HEK293 (cell line): ENCODE data around the gene CBR1.
A peak's percentile ranks its signal among the peaks of the same experiment; 100 is the strongest.

Experiments used
- BCL11B ChIP-seq: fragments of 450-650 bp; formaldehyde crosslinking; IDR thresholded peaks from 2 replicates; pipeline ENCODE4 v1.5.1; 2016; ENCODE audit warnings: low read depth, missing biosample characterization, missing genetic modification characterization
- INSM2 ChIP-seq: fragments of 450-650 bp; formaldehyde crosslinking; IDR thresholded peaks from 2 replicates; pipeline ENCODE4 v1.5.1; 2016; ENCODE audit warnings: missing biosample characterization, missing genetic modification characterization
- KLF10 ChIP-seq: fragments of 450-650 bp; IDR thresholded peaks from 2 replicates; pipeline ENCODE4 v1.5.1; 2018; ENCODE audit warnings: missing biosample characterization, mild to moderate bottlenecking, missing genetic modification characterization
- KLF17 ChIP-seq: fragments of 450-650 bp; formaldehyde crosslinking; IDR thresholded peaks from 2 replicates; pipeline ENCODE4 v1.5.1; 2016; ENCODE audit warnings: missing biosample characterization, missing genetic modification characterization
- KLF7 ChIP-seq: fragments of 450-650 bp; formaldehyde crosslinking; IDR thresholded peaks from 2 replicates; pipeline ENCODE4 v1.5.1; 2016; ENCODE audit warnings: missing biosample characterization, missing genetic modification characterization, borderline replicate concordance
- MEIS1 ChIP-seq: sonication (generic); formaldehyde crosslinking; IDR thresholded peaks from 2 replicates; pipeline ENCODE4 v1.8.1; 2022; ENCODE audit warnings: missing genetic modification reagents, mild to moderate bottlenecking, borderline replicate concordance
- SALL2 ChIP-seq: fragments of 450-650 bp; formaldehyde crosslinking; IDR thresholded peaks from 2 replicates; pipeline ENCODE4 v1.5.0; 2017; ENCODE audit warnings: missing biosample characterization, mild to moderate bottlenecking, missing genetic modification characterization, borderline replicate concordance
- TRIM28 ChIP-seq: IDR thresholded peaks from 2 replicates; pipeline ENCODE4 v1.6.1; 2011; ENCODE audit warnings: low read length, control low read depth, borderline replicate concordance
- ZBTB20 ChIP-seq: fragments of 450-650 bp; formaldehyde crosslinking; IDR thresholded peaks from 2 replicates; pipeline ENCODE4 v1.5.1; 2016; ENCODE audit warnings: missing biosample characterization, missing genetic modification characterization
- ZBTB8A ChIP-seq: fragments of 450-650 bp; formaldehyde crosslinking; IDR thresholded peaks from 2 replicates; pipeline ENCODE4 v1.5.1; 2016; ENCODE audit warnings: missing biosample characterization, missing genetic modification characterization
- ZEB2 ChIP-seq: fragments of 450-650 bp; formaldehyde crosslinking; IDR thresholded peaks from 2 replicates; pipeline ENCODE4 v1.5.1; 2016; ENCODE audit warnings: missing biosample characterization, missing genetic modification characterization
- ZFHX2 ChIP-seq: fragments of 450-650 bp; formaldehyde crosslinking; conservative IDR thresholded peaks from 2 replicates; pipeline ENCODE4 v1.5.1; 2016; ENCODE audit warnings: missing biosample characterization, missing genetic modification characterization
- ZFP41 ChIP-seq: fragments of 450-650 bp; formaldehyde crosslinking; IDR thresholded peaks from 2 replicates; pipeline ENCODE4 v1.5.1; 2016; ENCODE audit warnings: missing biosample characterization, missing genetic modification characterization, borderline replicate concordance
- ZNF146 ChIP-seq: fragments of 450-650 bp; formaldehyde crosslinking; IDR thresholded peaks from 2 replicates; pipeline ENCODE4 v1.5.1; 2016; ENCODE audit warnings: missing biosample characterization, missing genetic modification characterization
- ZNF157 ChIP-seq: fragments of 450-650 bp; formaldehyde crosslinking; IDR thresholded peaks from 2 replicates; pipeline ENCODE4 v1.5.1; 2016; ENCODE audit warnings: missing biosample characterization, missing genetic modification characterization
- ZNF2 ChIP-seq: fragments of 450-650 bp; formaldehyde crosslinking; IDR thresholded peaks from 2 replicates; pipeline ENCODE4 v1.5.1; 2016; ENCODE audit warnings: missing biosample characterization, missing genetic modification characterization
- ZNF292 ChIP-seq: fragments of 450-650 bp; formaldehyde crosslinking; IDR thresholded peaks from 2 replicates; pipeline ENCODE4 v1.5.1; 2016; ENCODE audit warnings: low read depth, missing biosample characterization, missing genetic modification characterization, borderline replicate concordance
- ZNF311 ChIP-seq: fragments of 450-650 bp; formaldehyde crosslinking; IDR thresholded peaks from 2 replicates; pipeline ENCODE4 v1.5.1; 2017; ENCODE audit warnings: missing biosample characterization, missing genetic modification characterization, borderline replicate concordance
- ZNF341 ChIP-seq: fragments of 450-650 bp; formaldehyde crosslinking; IDR thresholded peaks from 2 replicates; pipeline ENCODE4; 2016; ENCODE audit warnings: low read depth, missing biosample characterization, missing genetic modification characterization
- ZNF366 ChIP-seq: fragments of 450-650 bp; formaldehyde crosslinking; conservative IDR thresholded peaks from 2 replicates; pipeline ENCODE4 v1.5.1; 2016; ENCODE audit warnings: missing biosample characterization, missing genetic modification characterization
- ZNF433 ChIP-seq: fragments of 450-650 bp; formaldehyde crosslinking; IDR thresholded peaks from 2 replicates; pipeline ENCODE4 v1.5.1; 2016; ENCODE audit warnings: missing biosample characterization, missing genetic modification characterization, low read depth
- ZNF473 ChIP-seq: fragments of 450-650 bp; formaldehyde crosslinking; IDR thresholded peaks from 2 replicates; pipeline ENCODE4 v1.5.1; 2017; ENCODE audit warnings: missing biosample characterization, missing genetic modification characterization
- ZNF501 ChIP-seq: fragments of 450-650 bp; formaldehyde crosslinking; IDR thresholded peaks from 2 replicates; pipeline ENCODE4 v1.5.1; 2016; ENCODE audit warnings: missing biosample characterization, missing genetic modification characterization
- ZNF518A ChIP-seq: fragments of 450-650 bp; formaldehyde crosslinking; conservative IDR thresholded peaks from 2 replicates; pipeline ENCODE4 v1.5.1; 2016; ENCODE audit warnings: low read depth, missing biosample characterization, missing genetic modification characterization
- ZNF529 ChIP-seq: fragments of 450-650 bp; formaldehyde crosslinking; IDR thresholded peaks from 2 replicates; pipeline ENCODE4 v1.5.1; 2017; ENCODE audit warnings: missing genetic modification characterization, missing biosample characterization; ENCODE audit not compliant: insufficient replicate concordance
- ZNF600 ChIP-seq: fragments of 450-650 bp; formaldehyde crosslinking; IDR thresholded peaks from 2 replicates; pipeline ENCODE4 v1.5.1; 2016; ENCODE audit warnings: missing biosample characterization, missing genetic modification characterization
- ZNF645 ChIP-seq: fragments of 450-650 bp; formaldehyde crosslinking; IDR thresholded peaks from 2 replicates; pipeline ENCODE4; 2016; ENCODE audit warnings: missing biosample characterization, missing genetic modification characterization
- ZNF654 ChIP-seq: fragments of 450-650 bp; formaldehyde crosslinking; IDR thresholded peaks from 2 replicates; pipeline ENCODE4 v1.5.1; 2016; ENCODE audit warnings: low read depth, missing biosample characterization, missing genetic modification characterization
- ZNF660 ChIP-seq: fragments of 450-650 bp; IDR thresholded peaks from 2 replicates; pipeline ENCODE4 v1.5.1; 2018; ENCODE audit warnings: missing biosample characterization, mild to moderate bottlenecking, missing genetic modification characterization
- ZNF768 ChIP-seq: fragments of 450-650 bp; formaldehyde crosslinking; IDR thresholded peaks from 2 replicates; pipeline ENCODE4 v1.5.1; 2018; ENCODE audit warnings: missing biosample characterization, mild to moderate bottlenecking, missing genetic modification characterization
- ZSCAN18 ChIP-seq: fragments of 450-650 bp; formaldehyde crosslinking; IDR thresholded peaks from 2 replicates; pipeline ENCODE4 v1.5.1; 2016; ENCODE audit warnings: missing biosample characterization, missing genetic modification characterization

Gene CBR1

GRCh38 chr21:36097427-36098181 lies 27.8 kb downstream of the CBR1 start (continued):
- TF ChIP-seq ZNF645 (tag by site-specific recombination) (no peak), KLF7 (tag by site-specific recombination) (no peak), ZNF600 (peak; percentile 43; the same call in 1 of the 2 replicates), ZNF146 (tag by site-specific recombination) (no peak), ZSCAN18 (tag by site-specific recombination) (no peak), ZBTB20 (no peak), ZNF501 (no peak), ZNF366 (tag by site-specific recombination) (peak; percentile 45; the same call in 1 of the 2 replicates), ZNF2 (tag by site-specific recombination) (no peak), ZNF529 (no peak), ZNF341 (tag by site-specific recombination) (no peak), ZNF518A (tag by site-specific recombination) (no peak), MEIS1 (CRISPR knock-in tag) (no peak), ZFHX2 (no peak), SALL2 (tag by site-specific recombination) (no peak), KLF17 (tag by site-specific recombination) (peak; percentile 51; the same call in 1 of the 2 replicates), ZNF433 (tag by site-specific recombination) (no peak), ZBTB8A (tag by site-specific recombination) (no peak), ZNF292 (no peak), KLF10 (no peak), INSM2 (tag by site-specific recombination) (0 out of 2 replicates have a peak, but pooled peaks have one; percentile 30), ZEB2 (tag by site-specific recombination) (no peak), BCL11B (tag by site-specific recombination) (no peak), ZNF660 (tag by site-specific recombination) (no peak), ZNF654 (tag by site-specific recombination) (no peak), TRIM28 (peak; percentile 60; the same call in 1 of the 2 replicates), ZNF311 (tag by site-specific recombination) (no peak), ZNF473 (tag by site-specific recombination) (no peak), ZNF768 (tag by site-specific recombination) (no peak), ZNF157 (tag by site-specific recombination) (no peak), ZFP41 (tag by site-specific recombination) (no peak)
